ENCODE measurements around the gene CMTM6.

GRCh38 chr3:32449691-32450090 lies 53.0 kb downstream of the CMTM6 start:
- TF ChIP-seq CTCF (IDR thresholded peaks at IDR 0.05) (no peak), POLR2AphosphoS5 (IDR thresholded peaks at IDR 0.05) (no peak), EP300 (IDR thresholded peaks at IDR 0.05) (no peak)
